Measurements from ENCODE around the gene OR4D10. TPM values are rescaled to one million over a fixed set of nuclear protein-coding genes. Genes with fewer than 3 reads are reported as not detected.

The OR4D10 gene
- total RNA-seq, 3 donors from 2014 or later (not counting 1 experiment from before 2014, with no cell fraction given): not detected

DNA sequence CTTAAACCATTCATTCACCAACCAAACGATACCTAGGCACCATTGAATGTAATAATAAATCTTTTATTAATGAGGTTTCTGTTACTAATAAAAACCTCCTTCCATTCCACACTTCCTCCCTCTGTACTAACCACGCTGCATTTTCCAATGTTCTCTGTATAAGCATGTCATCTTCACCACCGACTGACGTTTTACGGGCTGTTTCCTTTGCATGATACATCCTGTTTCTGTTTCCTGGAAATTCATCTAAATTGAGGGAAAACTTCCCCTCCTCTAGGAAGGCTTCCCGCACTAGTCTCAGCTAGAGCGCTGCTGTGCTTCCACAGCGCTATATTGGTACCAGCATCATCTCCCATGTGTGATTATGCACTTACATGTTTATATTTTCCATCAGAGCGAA is 2.1 kb downstream of the OR4D10 start:
- Histone ChIP-seq H3K9me3 (ENCODE audit: control insufficient read depth, insufficient read depth, low read length) (no peaks in the 10 kb centered on the region), H3K4me1 (ENCODE audit: control insufficient read depth, insufficient read depth, low read length) (no peaks in the 10 kb centered on the region), H3K36me3 (ENCODE audit: control insufficient read depth, insufficient read depth, low read length) (no peaks in the 10 kb centered on the region), H3K27me3 (ENCODE audit: control insufficient read depth, insufficient read depth, low read length) (peaks cover 2% of the 10 kb centered on the region), H3K4me3 (ENCODE audit: low read length) (no peak overlapping the region), H3K27ac (ENCODE audit: low read length) (no peak overlapping the region)
- no peak overlapping the region for H3K27ac Mint-ChIP-seq
- H3K36me3 Mint-ChIP-seq: no peaks in the 10 kb centered on the region
- ATAC-seq (no peak), DNase-seq (no peak)
- no peaks in the 10 kb centered on the region for H3K4me1 Mint-ChIP-seq
- WGBS (ENCODE audit: insufficient coverage): 52% methylated on average over 8 of the region's 9 CpGs
- H3K27me3 Mint-ChIP-seq (ENCODE audit: low read depth in 2 of 2): peaks cover 15 to 17% of the 10 kb centered on the region in 2 donors
- H3K9me3 Mint-ChIP-seq: no peaks in the 10 kb centered on the region
- intact Hi-C loops (cut with micrococcal nuclease): no loop called here
- H3K4me3 Mint-ChIP-seq: no peak overlapping the region
- TF ChIP-seq, protein P1, sequence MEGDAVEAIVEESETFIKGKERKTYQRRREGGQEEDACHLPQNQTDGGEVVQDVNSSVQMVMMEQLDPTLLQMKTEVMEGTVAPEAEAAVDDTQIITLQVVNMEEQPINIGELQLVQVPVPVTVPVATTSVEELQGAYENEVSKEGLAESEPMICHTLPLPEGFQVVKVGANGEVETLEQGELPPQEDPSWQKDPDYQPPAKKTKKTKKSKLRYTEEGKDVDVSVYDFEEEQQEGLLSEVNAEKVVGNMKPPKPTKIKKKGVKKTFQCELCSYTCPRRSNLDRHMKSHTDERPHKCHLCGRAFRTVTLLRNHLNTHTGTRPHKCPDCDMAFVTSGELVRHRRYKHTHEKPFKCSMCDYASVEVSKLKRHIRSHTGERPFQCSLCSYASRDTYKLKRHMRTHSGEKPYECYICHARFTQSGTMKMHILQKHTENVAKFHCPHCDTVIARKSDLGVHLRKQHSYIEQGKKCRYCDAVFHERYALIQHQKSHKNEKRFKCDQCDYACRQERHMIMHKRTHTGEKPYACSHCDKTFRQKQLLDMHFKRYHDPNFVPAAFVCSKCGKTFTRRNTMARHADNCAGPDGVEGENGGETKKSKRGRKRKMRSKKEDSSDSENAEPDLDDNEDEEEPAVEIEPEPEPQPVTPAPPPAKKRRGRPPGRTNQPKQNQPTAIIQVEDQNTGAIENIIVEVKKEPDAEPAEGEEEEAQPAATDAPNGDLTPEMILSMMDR (IDR thresholded peaks at IDR 0.05): no peak

DNA sequence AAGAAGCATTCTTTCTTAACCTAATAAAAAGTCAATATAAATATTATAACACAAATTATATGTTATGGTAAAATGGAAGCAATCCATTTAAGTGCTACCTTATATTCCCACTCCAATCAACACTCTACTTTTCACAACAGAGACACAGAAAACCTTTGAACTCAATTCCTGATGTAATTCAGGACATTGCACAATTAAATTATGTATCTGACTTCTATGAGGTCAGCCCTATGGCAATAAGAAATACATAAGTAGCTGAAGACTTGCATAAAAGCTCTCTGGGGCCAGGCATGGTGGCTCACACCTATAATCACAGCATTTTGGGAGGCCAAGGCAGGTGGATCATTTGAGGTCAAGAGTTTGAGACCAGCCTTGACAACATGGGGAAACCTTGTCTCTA is 6.8 kb downstream of the OR4D10 start:
- no peak overlapping the region for H3K27ac Mint-ChIP-seq
- H3K4me1 Mint-ChIP-seq: no peaks in the 10 kb centered on the region
- intact Hi-C loops (cut with micrococcal nuclease): no loop called here
- no peaks in the 10 kb centered on the region for H3K9me3 ChIP-seq (ENCODE audit: control insufficient read depth, insufficient read depth, low read length)
- no peak overlapping the region for H3K4me3 ChIP-seq (ENCODE audit: low read length)
- no peaks in the 10 kb centered on the region for H3K4me1 ChIP-seq (ENCODE audit: control insufficient read depth, insufficient read depth, low read length)
- ATAC-seq (no peak), DNase-seq (no peak)
- peaks cover 7 to 12% of the 10 kb centered on the region in 2 donors for H3K27me3 Mint-ChIP-seq (ENCODE audit: low read depth in 2 of 2)
- H3K36me3 Mint-ChIP-seq: no peaks in the 10 kb centered on the region
- TF ChIP-seq, protein P1 (IDR thresholded peaks at IDR 0.05): no peak
- H3K4me3 Mint-ChIP-seq: no peak overlapping the region
- H3K9me3 Mint-ChIP-seq: no peaks in the 10 kb centered on the region
- H3K36me3 ChIP-seq (ENCODE audit: control insufficient read depth, insufficient read depth, low read length): no peaks in the 10 kb centered on the region
- no peak overlapping the region for H3K27ac ChIP-seq (ENCODE audit: low read length)
- no peaks in the 10 kb centered on the region for H3K27me3 ChIP-seq (ENCODE audit: control insufficient read depth, insufficient read depth, low read length)

DNA sequence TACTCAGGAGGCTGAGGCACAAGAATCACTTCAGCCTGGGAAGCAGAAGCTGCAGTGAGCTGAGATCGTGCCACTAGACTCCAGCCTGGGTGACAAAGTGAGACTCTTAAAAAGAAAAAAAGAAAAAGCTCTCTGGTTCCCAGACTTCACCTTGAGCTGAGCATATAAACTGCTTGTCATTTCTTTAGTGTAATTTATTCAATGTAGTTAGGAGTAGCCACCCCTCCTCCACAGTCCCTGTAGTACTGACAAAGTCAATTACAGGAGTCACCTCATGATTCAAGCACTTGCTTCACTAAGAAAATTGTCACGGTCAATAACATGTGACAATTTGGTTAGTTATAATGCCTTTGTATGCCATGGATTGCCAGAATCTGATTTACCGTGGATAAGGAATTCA is 7.2 kb downstream of the OR4D10 start:
- Histone ChIP-seq H3K4me1 (ENCODE audit: control insufficient read depth, insufficient read depth, low read length) (no peaks in the 10 kb centered on the region), H3K36me3 (ENCODE audit: control insufficient read depth, insufficient read depth, low read length) (no peaks in the 10 kb centered on the region), H3K27me3 (ENCODE audit: control insufficient read depth, insufficient read depth, low read length) (no peaks in the 10 kb centered on the region), H3K4me3 (ENCODE audit: low read length) (no peak overlapping the region), H3K9me3 (ENCODE audit: control insufficient read depth, insufficient read depth, low read length) (no peaks in the 10 kb centered on the region), H3K27ac (ENCODE audit: low read length) (no peak overlapping the region)
- intact Hi-C loops (cut with micrococcal nuclease): no loop called here
- Mint-ChIP-seq H3K9me3 (no peaks in the 10 kb centered on the region), H3K27me3 (ENCODE audit: low read depth in 2 of 2) (peaks cover 7 to 10% of the 10 kb centered on the region in 2 donors), H3K4me1 (no peaks in the 10 kb centered on the region), H3K27ac (no peak overlapping the region), H3K4me3 (no peak overlapping the region), H3K36me3 (no peaks in the 10 kb centered on the region)
- 92% methylated on average over 3 of the region's 3 CpGs for WGBS (ENCODE audit: insufficient coverage)
- ATAC-seq: no peak
- TF ChIP-seq, protein P1 (IDR thresholded peaks at IDR 0.05): no peak
- DNase-seq: no peak

DNA sequence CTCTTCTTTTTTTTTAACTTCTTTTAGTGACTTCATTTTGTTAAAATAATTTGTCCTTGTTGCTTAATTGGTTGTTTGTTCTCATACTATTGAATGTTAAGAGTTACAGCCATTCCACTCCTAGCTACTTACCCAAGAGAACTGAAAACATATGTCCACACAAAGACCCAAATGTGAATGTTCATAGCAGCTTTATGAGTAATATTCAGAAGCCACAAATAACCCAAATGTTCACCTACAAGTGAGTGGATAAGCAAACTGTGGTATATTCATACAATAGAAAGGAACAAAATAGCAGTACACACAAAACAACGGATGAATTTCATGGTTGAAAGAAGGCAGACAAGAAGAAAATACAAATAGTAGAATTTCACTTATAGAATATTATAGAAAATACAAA is 28.8 kb downstream of the OR4D10 start:
- Mint-ChIP-seq H3K9me3 (no peaks in the 10 kb centered on the region), H3K4me1 (no peaks in the 10 kb centered on the region), H3K27ac (no peak overlapping the region), H3K36me3 (no peaks in the 10 kb centered on the region), H3K27me3 (ENCODE audit: low read depth in 2 of 2) (peaks cover 18 to 21% of the 10 kb centered on the region in 2 donors), H3K4me3 (no peak overlapping the region)
- WGBS (ENCODE audit: insufficient coverage): no CpG with 5 or more reads among the region's 1 CpG
- no peaks in the 10 kb centered on the region for H3K36me3 ChIP-seq (ENCODE audit: control insufficient read depth, insufficient read depth, low read length)
- no peaks in the 10 kb centered on the region for H3K9me3 ChIP-seq (ENCODE audit: control insufficient read depth, insufficient read depth, low read length)
- DNase-seq (no peak), ATAC-seq (no peak)
- no peaks in the 10 kb centered on the region for H3K4me1 ChIP-seq (ENCODE audit: control insufficient read depth, insufficient read depth, low read length)
- no peaks in the 10 kb centered on the region for H3K27me3 ChIP-seq (ENCODE audit: control insufficient read depth, insufficient read depth, low read length)
- H3K27ac ChIP-seq (ENCODE audit: low read length): no peak overlapping the region
- intact Hi-C loops (cut with micrococcal nuclease): no loop called here
- H3K4me3 ChIP-seq (ENCODE audit: low read length): no peak overlapping the region
- TF ChIP-seq, protein P1 (IDR thresholded peaks at IDR 0.05): no peak

Measured in natural killer cell (primary cell).